ENCODE data around the gene TBC1D16.

The TBC1D16 gene

DNA sequence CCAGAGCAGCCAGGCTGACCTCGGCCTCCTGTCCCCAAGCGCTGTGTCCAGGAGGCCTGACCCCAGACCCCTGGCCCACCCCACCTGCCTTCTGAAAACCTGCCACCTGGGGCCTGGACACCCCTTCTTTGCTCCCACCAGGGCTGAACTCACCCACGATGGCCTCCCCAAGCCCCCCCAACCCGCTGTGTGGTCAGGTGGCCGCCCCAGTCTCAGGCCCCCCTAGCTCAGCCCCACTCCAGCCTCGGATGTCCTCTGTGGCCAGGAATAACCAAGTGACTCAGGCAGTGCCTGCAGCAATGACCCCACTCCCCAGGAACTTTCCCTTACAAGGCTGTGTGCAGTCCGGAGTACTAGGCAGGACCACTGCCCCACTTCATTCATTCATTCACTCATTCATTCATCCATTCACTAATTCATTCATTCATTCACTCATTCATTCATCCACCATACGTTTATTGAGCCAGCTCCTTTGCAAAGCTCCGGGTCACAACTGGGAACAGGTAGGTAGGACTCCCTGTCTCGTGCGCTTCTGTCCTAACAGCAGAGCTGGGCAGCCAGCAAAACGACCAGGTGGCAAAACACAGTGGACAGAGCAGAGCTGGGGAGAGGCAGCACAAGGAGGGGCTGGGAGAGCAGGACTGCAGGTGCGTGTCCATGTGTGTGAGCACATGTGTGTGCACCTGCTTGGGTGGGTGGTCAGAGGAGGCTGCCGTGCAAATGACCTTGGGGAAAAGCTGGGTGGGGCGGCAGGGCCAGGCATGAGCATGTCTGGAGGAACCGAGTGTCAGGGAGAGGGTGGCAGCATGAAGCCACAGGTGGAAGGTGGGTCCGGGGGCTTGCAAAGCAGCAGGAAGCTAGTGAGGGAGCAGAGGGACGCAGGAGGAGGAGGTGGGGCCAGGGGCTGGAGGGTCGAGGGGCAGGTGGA is 120.6 kb downstream of the TBC1D16 start:
- H3K4me2 ChIP-seq (ENCODE audit: insufficient read depth, low read length): no peak overlapping the region
- no peak for ATAC-seq (ENCODE audit: insufficient read depth, low read depth)
- H3K4me1 ChIP-seq (ENCODE audit: insufficient read depth, low read length): no peaks in the 10 kb centered on the region
- H4K20me1 ChIP-seq (ENCODE audit: insufficient read depth, low read length): no peaks in the 10 kb centered on the region
- H2AFZ ChIP-seq (ENCODE audit: low read depth, low read length): no peak overlapping the region
- no peaks in the 10 kb centered on the region for H3K27me3 ChIP-seq (ENCODE audit: insufficient read depth, low read length, poor library complexity)
- no peaks in the 10 kb centered on the region for H3K9me3 ChIP-seq (ENCODE audit: insufficient read depth, low read length, severe bottlenecking)
- DNase-seq: no peak
- H3K36me3 ChIP-seq (ENCODE audit: insufficient read depth, low read length): no peaks in the 10 kb centered on the region
- TF ChIP-seq EZH2 (IDR thresholded peaks at IDR 0.05; ENCODE audit: borderline replicate concordance, low read depth, low read length, severe bottlenecking): no peak
- no peak for TF ChIP-seq CTCF (IDR thresholded peaks at IDR 0.05; ENCODE audit: borderline replicate concordance, extremely low read depth, low read length, poor library complexity, severe bottlenecking)
- H3K79me2 ChIP-seq (ENCODE audit: insufficient read depth, low read length): no peaks in the 10 kb centered on the region
- H3K27ac ChIP-seq (ENCODE audit: low read length): no peak overlapping the region
- H3K4me3 ChIP-seq (ENCODE audit: low read depth in 1 of 2, low read length in 2 of 2): no peak overlapping the region
- H3K9ac ChIP-seq (ENCODE audit: low read depth, low read length): no peak overlapping the region

- Histone ChIP-seq H3K27ac (ENCODE audit: low read length) (no peak overlapping the region), H3K4me3 (ENCODE audit: low read depth in 1 of 2, low read length in 2 of 2) (no peak overlapping the region), H3K4me2 (ENCODE audit: insufficient read depth, low read length) (no peak overlapping the region), H3K9ac (ENCODE audit: low read depth, low read length) (no peak overlapping the region), H3K36me3 (ENCODE audit: insufficient read depth, low read length) (no peaks in the 10 kb centered on the region), H2AFZ (ENCODE audit: low read depth, low read length) (no peak overlapping the region), H4K20me1 (ENCODE audit: insufficient read depth, low read length) (no peaks in the 10 kb centered on the region), H3K4me1 (ENCODE audit: insufficient read depth, low read length) (no peaks in the 10 kb centered on the region), H3K27me3 (ENCODE audit: insufficient read depth, low read length, poor library complexity) (no peaks in the 10 kb centered on the region), H3K9me3 (ENCODE audit: insufficient read depth, low read length, severe bottlenecking) (no peaks in the 10 kb centered on the region), H3K79me2 (ENCODE audit: insufficient read depth, low read length) (no peaks in the 10 kb centered on the region)
- ATAC-seq (ENCODE audit: insufficient read depth, low read depth): no peak
- TF ChIP-seq CTCF (IDR thresholded peaks at IDR 0.05; ENCODE audit: borderline replicate concordance, extremely low read depth, low read length, poor library complexity, severe bottlenecking) (no peak), EZH2 (IDR thresholded peaks at IDR 0.05; ENCODE audit: borderline replicate concordance, low read depth, low read length, severe bottlenecking) (no peak)
- DNase-seq: no peak
These were observed 121.5 kb downstream of the TBC1D16 start for GRCh38 chr17:79913896-79914812.

DNA sequence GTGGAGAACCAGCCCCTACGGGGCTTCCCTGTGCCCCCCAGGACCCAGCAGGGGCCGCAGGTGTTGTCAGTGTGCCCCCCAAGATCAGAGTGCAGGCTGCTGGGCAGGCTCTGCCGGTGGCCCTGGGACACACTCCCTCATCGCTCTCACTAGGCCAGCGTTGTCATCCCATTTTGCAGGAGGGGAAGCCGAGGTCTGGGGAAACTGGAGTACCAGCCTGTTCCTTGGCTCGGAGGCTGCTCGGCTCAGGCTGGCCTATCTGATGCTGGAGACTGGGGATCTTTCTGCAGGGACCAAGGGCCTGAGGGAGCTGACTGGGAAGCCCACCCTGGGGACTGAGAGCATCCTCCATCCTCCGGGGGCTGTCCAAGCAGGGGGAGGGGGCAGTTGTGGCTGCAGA is 122.2 kb downstream of the TBC1D16 start:
- no peak for DNase-seq
- Histone ChIP-seq H3K27ac (ENCODE audit: low read length) (no peak overlapping the region), H2AFZ (ENCODE audit: low read depth, low read length) (no peak overlapping the region), H3K27me3 (ENCODE audit: insufficient read depth, low read length, poor library complexity) (no peaks in the 10 kb centered on the region), H3K4me2 (ENCODE audit: insufficient read depth, low read length) (no peak overlapping the region), H3K9ac (ENCODE audit: low read depth, low read length) (no peak overlapping the region), H3K4me1 (ENCODE audit: insufficient read depth, low read length) (no peaks in the 10 kb centered on the region), H3K36me3 (ENCODE audit: insufficient read depth, low read length) (no peaks in the 10 kb centered on the region), H3K4me3 (ENCODE audit: low read depth in 1 of 2, low read length in 2 of 2) (no peak overlapping the region), H3K79me2 (ENCODE audit: insufficient read depth, low read length) (no peaks in the 10 kb centered on the region), H3K9me3 (ENCODE audit: insufficient read depth, low read length, severe bottlenecking) (no peaks in the 10 kb centered on the region), H4K20me1 (ENCODE audit: insufficient read depth, low read length) (no peaks in the 10 kb centered on the region)
- no peak for TF ChIP-seq EZH2 (IDR thresholded peaks at IDR 0.05; ENCODE audit: borderline replicate concordance, low read depth, low read length, severe bottlenecking)
- TF ChIP-seq CTCF (IDR thresholded peaks at IDR 0.05; ENCODE audit: borderline replicate concordance, extremely low read depth, low read length, poor library complexity, severe bottlenecking): no peak
- ATAC-seq (ENCODE audit: insufficient read depth, low read depth): no peak
